OCI-LY1 (cell line): ENCODE results near the gene NRP2.

Experiments
- EZH2 ChIP-seq: fragments of 200-600 bp; sonication (generic), shearing (Covaris generic); IDR thresholded peaks from 2 replicates; pipeline ENCODE4 v1.8.0; 2017; ENCODE audit warnings: borderline replicate concordance, mixed run types, mild to moderate bottlenecking, antibody characterized with exemption, low read length, moderate library complexity, mixed read lengths
- TF ChIP-seq, protein P1 (sequence below): fragments of 200-600 bp; sonication (generic), shearing (Covaris generic); IDR thresholded peaks from 2 replicates; pipeline ENCODE4 v1.5.1; 2017; ENCODE audit warnings: mild to moderate bottlenecking, antibody characterized with exemption, low read length, moderate library complexity, mixed read lengths

- TF ChIP-seq, protein P1, sequence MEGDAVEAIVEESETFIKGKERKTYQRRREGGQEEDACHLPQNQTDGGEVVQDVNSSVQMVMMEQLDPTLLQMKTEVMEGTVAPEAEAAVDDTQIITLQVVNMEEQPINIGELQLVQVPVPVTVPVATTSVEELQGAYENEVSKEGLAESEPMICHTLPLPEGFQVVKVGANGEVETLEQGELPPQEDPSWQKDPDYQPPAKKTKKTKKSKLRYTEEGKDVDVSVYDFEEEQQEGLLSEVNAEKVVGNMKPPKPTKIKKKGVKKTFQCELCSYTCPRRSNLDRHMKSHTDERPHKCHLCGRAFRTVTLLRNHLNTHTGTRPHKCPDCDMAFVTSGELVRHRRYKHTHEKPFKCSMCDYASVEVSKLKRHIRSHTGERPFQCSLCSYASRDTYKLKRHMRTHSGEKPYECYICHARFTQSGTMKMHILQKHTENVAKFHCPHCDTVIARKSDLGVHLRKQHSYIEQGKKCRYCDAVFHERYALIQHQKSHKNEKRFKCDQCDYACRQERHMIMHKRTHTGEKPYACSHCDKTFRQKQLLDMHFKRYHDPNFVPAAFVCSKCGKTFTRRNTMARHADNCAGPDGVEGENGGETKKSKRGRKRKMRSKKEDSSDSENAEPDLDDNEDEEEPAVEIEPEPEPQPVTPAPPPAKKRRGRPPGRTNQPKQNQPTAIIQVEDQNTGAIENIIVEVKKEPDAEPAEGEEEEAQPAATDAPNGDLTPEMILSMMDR = no peak
- no peak for TF ChIP-seq EZH2
Measured at GRCh38 chr2:205682971-205683501, 735 bp downstream of the NRP2 start.
